Activated naive CD8-positive, alpha-beta T cell treated with anti-CD3 and anti-CD28 coated beads, Interleukin-2, amount 10 ng/mL, durations not matched to agents 7 days and 5 days (primary cell): Measurements from ENCODE around the gene SUGT1. TPM values are rescaled to one million over a fixed set of nuclear protein-coding genes. Genes with fewer than 3 reads are reported as not detected.
"Not testable (repeated sequence)": the region's sequence is repeated elsewhere in the genome, so short reads cannot be mapped to it uniquely, and the experiment has no call there.

Source experiments
- ATAC-seq: fragments of 150-1000 bp; cut with Tn5 transposase; one replicate; pipeline ENCODE4 v1.10.0; 2021; ENCODE audit warnings: low read depth, moderate library complexity
- POLR2A ChIA-PET: fragments of 350-600 bp; sonication (Branson Sonifier 250); formaldehyde crosslinking; loops from one replicate; lab custom pipeline; 2021; ENCODE audit warnings: antibody characterized with exemption; lab: Charles Lee
- DNase-seq: peaks from one replicate; pipeline ENCODE4 v3.0.0; 2021
- H3K27ac Mint-ChIP-seq: one replicate; pipeline ENCODE4 v1.8.0; 2022; ENCODE audit warnings: mild to moderate bottlenecking, mixed read lengths
- H3K27me3 Mint-ChIP-seq: one replicate; pipeline ENCODE4 v1.8.0; 2022; ENCODE audit warnings: mild to moderate bottlenecking, moderate library complexity, mixed read lengths
- H3K36me3 Mint-ChIP-seq: one replicate; pipeline ENCODE4 v1.8.0; 2021; ENCODE audit warnings: mild to moderate bottlenecking, mixed read lengths
- H3K4me1 Mint-ChIP-seq: one replicate; pipeline ENCODE4 v1.8.0; 2021; ENCODE audit warnings: mixed read lengths
- H3K4me3 Mint-ChIP-seq: one replicate; pipeline ENCODE4 v1.8.0; 2022; ENCODE audit warnings: mild to moderate bottlenecking, moderate library complexity, mixed read lengths
- H3K9me3 Mint-ChIP-seq: one replicate; pipeline ENCODE4 v1.8.0; 2021; ENCODE audit warnings: mixed read lengths
- total RNA-seq, 2 experiments: library from RNA; stranded (reverse); gene quantifications; one replicate each; pipeline ENCODE4 v1.2.3, GENCODE V29; 2021

Gene SUGT1
- total RNA-seq = 10 to 100 TPM; 36.5 to 41.1 TPM

GRCh38 chr13:52652196-52652979 lies at the start of gene SUGT1:
TSS of gene SUGT1 (plus strand) at chr13:52652836. CDS start at chr13:52652921, 85 bp downstream.
- H3K4me1 Mint-ChIP-seq = peaks cover 6% of the 10 kb centered on the region
- ATAC-seq (peak; percentile 98), DNase-seq (peak; percentile 96)
- POLR2A ChIA-PET = interaction anchor here (0.6 to 3.3 kb wide), 10 partner anchors 13 to 1199 kb away, joined by 3 to 89 read pairs (median 4); partner anchors contain the start of gene INTS6
- no peak within 1 kb of the TSS for H3K4me3 Mint-ChIP-seq
- H3K27ac Mint-ChIP-seq = peak within 1 kb of the TSS; percentile 46
- H3K27me3 Mint-ChIP-seq = no peaks in the 10 kb centered on the region
- no peaks in the 10 kb centered on the region for H3K9me3 Mint-ChIP-seq
- peaks cover 13% of the 10 kb centered on the region for H3K36me3 Mint-ChIP-seq

DNA sequence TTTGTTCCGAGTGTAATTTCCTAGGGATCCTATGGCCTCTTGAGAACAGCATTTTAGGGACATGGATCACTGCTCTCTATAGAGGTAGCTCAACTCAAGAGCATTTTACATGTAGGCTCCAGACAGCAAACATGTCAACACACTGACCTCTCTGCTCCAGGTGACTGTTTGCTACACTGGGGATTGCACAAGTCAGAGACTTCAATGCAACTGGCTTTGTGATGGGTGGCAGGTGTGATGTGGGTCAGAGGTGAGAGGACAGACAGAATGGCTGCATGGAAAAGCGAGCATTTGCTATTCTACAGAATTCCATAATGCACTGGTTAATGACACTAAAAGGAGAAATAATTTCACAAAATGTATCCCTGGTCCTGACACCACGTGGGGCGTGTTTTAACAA lies 49.3 kb upstream of the SUGT1 start:
- ATAC-seq, DNase-seq, H3K27ac Mint-ChIP-seq, H3K4me1 Mint-ChIP-seq, POLR2A ChIA-PET, H3K9me3 Mint-ChIP-seq, H3K36me3 Mint-ChIP-seq, H3K4me3 Mint-ChIP-seq: not testable (repeated sequence)
- H3K27me3 Mint-ChIP-seq = peaks cover 24% of the 10 kb centered on the region

GRCh38 chr13:52606126-52606525 lies 46.5 kb upstream of the SUGT1 start:
- not testable (repeated sequence) for ATAC-seq

GRCh38 chr13:52606795-52607194 lies 45.8 kb upstream of the SUGT1 start:
- DNase-seq, H3K36me3 Mint-ChIP-seq, ATAC-seq, H3K9me3 Mint-ChIP-seq, H3K4me1 Mint-ChIP-seq, POLR2A ChIA-PET, H3K4me3 Mint-ChIP-seq, H3K27me3 Mint-ChIP-seq, H3K27ac Mint-ChIP-seq: not testable (repeated sequence)

More at GRCh38 chr13:52606126-52606525, 46.5 kb upstream of the SUGT1 start:
- H3K36me3 Mint-ChIP-seq, H3K4me1 Mint-ChIP-seq, H3K27me3 Mint-ChIP-seq, H3K4me3 Mint-ChIP-seq, POLR2A ChIA-PET, DNase-seq, H3K9me3 Mint-ChIP-seq, H3K27ac Mint-ChIP-seq: not testable (repeated sequence)

GRCh38 chr13:52608184-52608583 lies 44.5 kb upstream of the SUGT1 start:
- H3K36me3 Mint-ChIP-seq, H3K4me3 Mint-ChIP-seq, ATAC-seq, POLR2A ChIA-PET, H3K9me3 Mint-ChIP-seq, H3K4me1 Mint-ChIP-seq, H3K27ac Mint-ChIP-seq, DNase-seq, H3K27me3 Mint-ChIP-seq: not testable (repeated sequence)

DNA sequence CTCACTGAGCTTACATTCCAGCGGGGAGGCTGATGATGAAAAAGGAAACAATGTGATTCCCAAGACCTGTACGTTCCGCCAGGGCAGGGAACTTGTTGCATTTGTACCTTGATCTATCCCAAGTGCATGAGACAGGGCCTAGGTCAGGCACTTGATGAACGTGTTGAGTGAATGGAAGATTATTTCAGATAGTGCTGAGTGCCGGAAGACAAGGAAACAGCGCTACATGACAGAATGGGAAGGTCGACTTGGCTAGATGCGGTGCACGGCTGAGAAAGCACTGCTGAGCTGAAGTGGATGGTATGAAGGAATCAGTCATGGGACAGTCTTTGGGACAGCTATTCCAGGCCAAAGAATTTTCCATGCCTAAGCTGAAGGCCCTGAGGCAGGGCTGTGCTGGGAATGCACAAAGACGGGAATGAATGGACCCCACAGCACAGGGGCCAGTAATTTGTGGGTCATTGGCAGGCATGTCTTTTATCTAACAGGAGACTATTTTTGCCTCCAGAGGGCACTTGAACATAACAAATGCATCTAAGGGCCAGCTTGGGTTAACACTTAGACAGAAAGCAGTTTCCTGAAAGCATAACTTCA lies 43.5 kb upstream of the SUGT1 start:
- POLR2A ChIA-PET, H3K4me3 Mint-ChIP-seq, H3K27ac Mint-ChIP-seq, DNase-seq, H3K27me3 Mint-ChIP-seq, H3K4me1 Mint-ChIP-seq, H3K36me3 Mint-ChIP-seq, H3K9me3 Mint-ChIP-seq: not testable (repeated sequence)
- peak; percentile 42 for ATAC-seq

DNA sequence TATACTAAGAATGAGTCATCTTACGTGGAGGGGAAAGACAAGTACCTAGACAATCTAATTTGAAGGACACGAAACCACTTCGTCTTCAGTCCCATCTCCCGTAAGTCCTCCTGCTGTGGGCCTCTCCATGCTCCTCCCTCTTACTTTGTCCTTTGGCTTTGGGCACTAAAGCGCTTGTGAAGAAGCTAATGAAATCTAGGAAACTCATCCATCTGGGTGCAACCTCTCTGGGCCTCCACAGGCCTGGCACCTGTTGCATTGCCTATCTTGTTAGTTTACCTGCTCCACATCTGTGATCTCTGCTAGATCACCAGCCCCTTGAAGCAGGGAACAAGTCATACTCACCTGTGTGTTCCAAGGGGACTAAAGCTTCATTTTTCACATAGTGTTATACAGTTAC lies 42.5 kb upstream of the SUGT1 start:
- POLR2A ChIA-PET, ATAC-seq, DNase-seq, H3K36me3 Mint-ChIP-seq, H3K27ac Mint-ChIP-seq, H3K4me1 Mint-ChIP-seq, H3K27me3 Mint-ChIP-seq, H3K4me3 Mint-ChIP-seq, H3K9me3 Mint-ChIP-seq: not testable (repeated sequence)

DNA sequence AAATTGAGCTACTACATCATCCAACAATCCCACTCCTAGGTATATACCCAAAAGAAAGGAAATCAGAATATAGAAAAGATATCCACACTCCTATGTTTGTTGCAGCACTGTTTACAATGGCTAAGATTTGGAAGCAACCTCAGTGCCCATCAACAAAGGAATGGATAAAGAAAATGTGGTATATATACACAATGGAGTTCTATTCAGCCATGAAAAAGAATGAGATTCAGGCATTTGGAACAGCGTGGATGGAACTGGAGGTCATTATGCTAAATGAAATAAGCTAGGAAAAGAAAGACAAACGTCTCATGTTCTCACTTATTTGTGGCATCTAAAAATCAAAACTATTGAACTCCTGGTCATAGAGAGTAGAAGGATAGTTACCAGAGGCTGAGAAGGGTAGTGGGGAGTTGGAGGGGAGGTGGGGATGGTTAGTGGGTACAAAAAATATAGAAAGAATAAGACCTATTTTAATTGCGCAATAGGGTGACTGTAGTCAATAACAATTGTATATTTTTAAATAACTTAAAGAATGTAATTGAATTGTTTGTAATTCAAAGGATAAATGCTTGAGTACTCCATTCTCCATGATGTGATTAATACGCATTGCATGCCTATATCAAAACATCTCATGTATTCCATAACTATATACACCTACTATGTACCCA lies 37.4 kb upstream of the SUGT1 start:
- no peak overlapping the region for H3K27ac Mint-ChIP-seq
- no peaks in the 10 kb centered on the region for H3K36me3 Mint-ChIP-seq
- H3K9me3 Mint-ChIP-seq = no peaks in the 10 kb centered on the region
- no peak for ATAC-seq
- DNase-seq = no peak
- POLR2A ChIA-PET = interaction anchor here (3.1 kb wide), 1 partner anchor 37 kb away, joined by 89 read pairs; the partner anchor contains the start of gene SUGT1
- H3K27me3 Mint-ChIP-seq = peaks cover 8% of the 10 kb centered on the region
- no peak overlapping the region for H3K4me3 Mint-ChIP-seq
- peaks cover 16% of the 10 kb centered on the region for H3K4me1 Mint-ChIP-seq

DNA sequence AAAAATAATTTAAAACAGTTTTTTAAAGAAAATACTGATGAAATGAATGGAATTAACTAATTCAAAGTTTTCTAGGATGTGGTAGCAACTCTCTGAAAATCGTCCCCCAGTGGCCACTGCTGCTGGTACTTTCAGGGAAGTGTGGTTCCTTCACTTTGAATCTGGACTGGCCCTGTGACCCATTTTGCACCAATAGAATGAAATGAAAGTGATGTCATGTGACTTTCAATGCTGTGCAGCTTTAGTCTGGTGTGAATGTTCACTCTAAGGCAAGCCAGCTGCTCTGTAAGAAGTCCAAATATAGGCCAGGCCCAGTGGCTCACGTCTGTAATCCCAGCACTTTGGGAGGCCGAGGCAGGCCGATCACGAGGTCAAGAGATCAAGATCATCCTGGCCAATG lies 36.8 kb upstream of the SUGT1 start:
- peaks cover 8% of the 10 kb centered on the region for H3K27me3 Mint-ChIP-seq
- POLR2A ChIA-PET = interaction anchor here (0.7 to 3.1 kb wide), 2 partner anchors 37 to 1706 kb away, joined by 3 to 89 read pairs; partner anchors contain the start of genes RNASEH2B and SUGT1
- H3K9me3 Mint-ChIP-seq = no peaks in the 10 kb centered on the region

DNA sequence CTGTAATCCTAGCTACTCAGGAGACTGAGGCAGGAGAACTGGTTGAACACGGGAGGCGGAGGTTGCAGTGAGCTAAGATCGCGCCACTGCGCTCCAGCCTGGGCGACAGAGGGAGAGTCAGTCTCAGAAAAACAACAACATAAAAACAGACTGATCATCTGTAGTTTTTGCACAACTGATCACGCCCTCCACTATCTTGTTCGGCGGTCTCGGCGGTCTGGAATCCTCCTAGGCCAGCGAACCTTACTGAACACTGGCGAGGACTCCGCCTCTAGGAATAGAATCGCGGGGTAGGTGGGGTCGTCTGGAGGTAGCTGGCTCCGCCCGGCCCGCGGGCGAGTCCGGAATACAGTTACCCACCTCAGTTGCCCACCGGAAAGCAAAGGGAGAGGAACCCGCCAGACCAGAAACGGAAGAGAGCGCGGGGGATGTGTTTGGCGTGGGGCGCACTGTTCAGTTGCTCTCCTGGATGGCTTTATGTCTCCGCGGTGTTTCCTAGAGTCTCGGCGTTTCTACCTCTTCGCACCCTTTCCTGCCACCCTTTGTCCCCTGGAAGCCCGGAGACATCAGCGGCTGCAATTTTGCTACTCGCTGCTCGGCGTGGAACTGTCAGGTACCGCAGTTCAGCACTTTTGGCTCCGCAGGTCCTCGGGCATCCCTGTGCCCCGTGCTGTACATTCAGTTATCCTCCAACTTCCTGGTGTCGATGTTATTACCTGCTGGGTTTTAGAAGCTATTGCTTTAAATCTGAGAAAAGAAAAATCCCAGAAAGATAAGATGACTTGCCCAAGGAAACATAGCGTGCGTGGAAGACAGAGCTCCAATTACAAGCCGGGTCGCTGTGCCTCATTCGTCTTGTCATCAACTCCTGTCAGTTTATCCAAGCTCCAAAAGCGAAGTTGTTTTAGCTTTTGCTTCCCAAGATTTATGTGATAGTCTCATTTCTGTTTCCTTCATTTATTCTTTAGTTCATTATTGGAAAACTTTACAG lies 35.3 kb upstream of the SUGT1 start:
- POLR2A ChIA-PET = interaction anchor here (0.6 to 3.1 kb wide), 5 partner anchors 9 to 1164 kb away, joined by 3 to 89 read pairs (median 5); partner anchors contain the start of gene SUGT1

More for the DNA sequence above, 36.8 kb upstream of the SUGT1 start:
- peaks cover 18% of the 10 kb centered on the region for H3K4me1 Mint-ChIP-seq
- peak overlapping the region; percentile 99 for H3K4me3 Mint-ChIP-seq
- DNase-seq = no peak
- no peaks in the 10 kb centered on the region for H3K36me3 Mint-ChIP-seq
- ATAC-seq = no peak
- peak overlapping the region; percentile 90 for H3K27ac Mint-ChIP-seq

DNA sequence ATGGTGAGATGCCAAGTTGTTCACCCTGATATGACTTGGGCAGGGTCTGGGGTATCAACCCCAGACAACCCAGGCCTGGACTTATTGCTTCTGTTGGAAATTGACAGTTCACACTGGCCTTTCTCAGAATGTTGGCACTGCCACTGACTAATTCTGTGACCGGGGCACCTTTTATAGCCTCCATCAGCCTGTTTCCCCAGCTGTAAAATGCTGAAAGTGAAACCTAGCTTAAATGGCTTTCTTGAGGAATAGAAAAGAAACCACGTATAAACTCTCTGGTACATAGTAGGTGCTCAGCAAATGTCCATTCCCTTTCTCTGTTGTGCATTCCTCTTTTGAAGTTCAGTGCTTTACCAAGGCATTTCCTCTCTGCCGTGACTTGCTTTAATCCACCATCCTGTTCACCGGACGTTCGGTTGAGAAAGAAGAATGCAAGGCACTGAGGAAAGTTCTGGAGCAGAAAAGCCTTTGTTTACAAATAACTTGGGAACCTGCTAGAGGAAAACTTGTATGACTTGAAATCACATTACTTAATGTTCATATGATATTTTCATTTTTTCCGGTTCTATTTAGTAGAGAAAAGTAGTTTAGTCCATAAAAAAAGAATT lies 21.4 kb upstream of the SUGT1 start:
- ATAC-seq, H3K27me3 Mint-ChIP-seq, H3K9me3 Mint-ChIP-seq, DNase-seq, POLR2A ChIA-PET, H3K4me1 Mint-ChIP-seq, H3K27ac Mint-ChIP-seq, H3K4me3 Mint-ChIP-seq: not testable (repeated sequence)
- peaks cover 16% of the 10 kb centered on the region for H3K36me3 Mint-ChIP-seq

More for the DNA sequence above, 35.3 kb upstream of the SUGT1 start:
- peak overlapping the region; percentile 90 for H3K27ac Mint-ChIP-seq
- no peaks in the 10 kb centered on the region for H3K9me3 Mint-ChIP-seq
- ATAC-seq (peak; percentile 96), DNase-seq (peak; percentile 84)
- peaks cover 20% of the 10 kb centered on the region for H3K4me1 Mint-ChIP-seq
- peaks cover 6% of the 10 kb centered on the region for H3K27me3 Mint-ChIP-seq
- no peaks in the 10 kb centered on the region for H3K36me3 Mint-ChIP-seq
- H3K4me3 Mint-ChIP-seq = peak overlapping the region; percentile 99

DNA sequence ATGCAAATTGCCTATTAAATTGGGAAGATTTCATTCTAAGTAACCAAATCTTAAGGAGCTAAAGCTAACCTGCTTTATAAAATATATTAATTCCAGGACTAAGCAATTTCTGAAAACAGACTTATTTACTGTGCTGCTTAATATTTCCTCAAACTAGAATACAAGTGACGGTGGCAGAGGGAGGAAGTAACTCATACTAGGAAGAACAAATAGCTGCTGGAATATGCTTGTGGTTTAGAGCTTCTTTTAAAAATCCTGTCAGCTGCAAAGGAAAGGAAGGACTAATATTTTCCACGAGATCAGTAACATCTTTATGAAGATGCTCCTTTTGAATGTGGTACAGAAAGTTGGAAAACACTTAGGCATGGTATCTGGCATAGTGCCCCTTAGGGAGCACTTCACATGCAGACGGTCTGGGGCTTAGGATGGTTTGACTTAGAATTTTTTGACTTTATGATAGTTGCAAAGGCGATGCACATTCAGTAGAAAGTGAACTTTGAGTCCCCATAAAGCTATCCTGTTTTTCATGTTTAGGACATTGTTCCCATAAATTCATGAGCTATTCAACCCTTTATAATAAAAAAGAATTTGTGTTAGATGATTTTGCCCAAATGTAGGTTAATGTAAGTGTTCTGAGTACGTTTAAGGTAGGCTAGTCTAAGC lies 13.8 kb upstream of the SUGT1 start:
- POLR2A ChIA-PET = interaction anchor here (1.0 kb wide), 1 partner anchor 22 kb away, joined by 3 read pairs; no protein-coding TSS in a partner anchor
- H3K27me3 Mint-ChIP-seq = no peaks in the 10 kb centered on the region

More for the DNA sequence above, 13.8 kb upstream of the SUGT1 start:
- Mint-ChIP-seq H3K4me1 (peaks cover 6% of the 10 kb centered on the region), H3K36me3 (peaks cover 25% of the 10 kb centered on the region), H3K27ac (no peak overlapping the region), H3K4me3 (no peak overlapping the region), H3K9me3 (no peaks in the 10 kb centered on the region)
- no peak for DNase-seq
- ATAC-seq = no peak
